Activated CD4-positive, alpha-beta memory T cell treated with anti-CD3 and anti-CD28 coated beads, Interleukin-2, amount 10 ng/mL, durations not matched to agents 7 days and 5 days (primary cell): ENCODE results near the gene FAM217B. TPM values are rescaled to one million over a fixed set of nuclear protein-coding genes. Genes with fewer than 3 reads are reported as not detected.

Experiments used
- CTCF ChIA-PET: fragments of 350-600 bp; sonication (Branson Sonifier 250); formaldehyde crosslinking; loops from one replicate; lab custom pipeline; 2021; ENCODE audit warnings: antibody characterized with exemption, inconsistent platforms; lab: Charles Lee
- POLR2A ChIA-PET: fragments of 350-600 bp; sonication (Branson Sonifier 250); formaldehyde crosslinking; loops from one replicate; lab custom pipeline; 2021; ENCODE audit warnings: antibody characterized with exemption; lab: Charles Lee
- DNase-seq: peaks from one replicate; pipeline ENCODE4 v3.0.0-alpha.2; 2020
- H3K27ac Mint-ChIP-seq: one replicate; pipeline ENCODE4 v1.8.0; 2021; ENCODE audit warnings: mild to moderate bottlenecking, mixed read lengths
- H3K27me3 Mint-ChIP-seq: one replicate; pipeline ENCODE4 v1.8.0; 2021; ENCODE audit warnings: mixed read lengths
- H3K36me3 Mint-ChIP-seq: one replicate; pipeline ENCODE4 v1.8.0; 2021; ENCODE audit warnings: low read depth, mixed read lengths
- H3K4me1 Mint-ChIP-seq: one replicate; pipeline ENCODE4 v1.8.0; 2021; ENCODE audit warnings: mixed read lengths
- H3K4me3 Mint-ChIP-seq: one replicate; pipeline ENCODE4 v1.8.0; 2021; ENCODE audit warnings: mild to moderate bottlenecking, mixed read lengths
- H3K9me3 Mint-ChIP-seq: one replicate; pipeline ENCODE4 v1.8.0; 2021; ENCODE audit warnings: mixed read lengths
- total RNA-seq, 2 experiments: library from RNA; stranded (reverse); gene quantifications; one replicate each; pipeline ENCODE4 v1.2.3, GENCODE V29; 2021

The FAM217B gene
- total RNA-seq = 10 to 100 TPM; 26.5 to 27.4 TPM

GRCh38 chr20:59940129-59940955, at the start of gene FAM217B, which contains the start of gene PPP1R3D:
Gene FAM217B (plus strand): TSS chr20:59940389. CDS start chr20:59943944, 3,555 bp downstream.
Gene PPP1R3D (minus strand): TSS chr20:59940305. CDS start chr20:59939931, 374 bp downstream.
- peak within 1 kb of the TSS; percentile 89 for H3K4me3 Mint-ChIP-seq
- peak; percentile 94 for DNase-seq
- ChIA-PET POLR2A (interaction anchor here (0.6 to 3.6 kb wide), 10 partner anchors 8 to 264 kb away, joined by 3 to 40 read pairs (median 4); no protein-coding TSS in a partner anchor), CTCF (interaction anchor here (0.9 to 3.4 kb wide), 10 partner anchors 9 to 270 kb away, joined by 3 to 39 read pairs (median 8); no protein-coding TSS in a partner anchor)
- no peaks in the 10 kb centered on the region for H3K27me3 Mint-ChIP-seq
- H3K36me3 Mint-ChIP-seq = peaks cover 24% of the 10 kb centered on the region
- H3K9me3 Mint-ChIP-seq = no peaks in the 10 kb centered on the region
- peak within 1 kb of the TSS; percentile 97 for H3K27ac Mint-ChIP-seq
- peaks cover 35% of the 10 kb centered on the region for H3K4me1 Mint-ChIP-seq

GRCh38 chr20:59891581-59891980, 48.6 kb upstream of the FAM217B start:
- Mint-ChIP-seq H3K36me3 (no peaks in the 10 kb centered on the region), H3K4me3 (no peak overlapping the region), H3K4me1 (no peaks in the 10 kb centered on the region), H3K9me3 (no peaks in the 10 kb centered on the region), H3K27ac (no peak overlapping the region), H3K27me3 (no peaks in the 10 kb centered on the region)
- ChIA-PET CTCF (no interaction called here), POLR2A (no interaction called here)
- DNase-seq = no peak

- no peak overlapping the region for H3K27ac Mint-ChIP-seq
- CTCF ChIA-PET = no interaction called here
- H3K4me1 Mint-ChIP-seq = no peaks in the 10 kb centered on the region
- H3K36me3 Mint-ChIP-seq = no peaks in the 10 kb centered on the region
- no peak overlapping the region for H3K4me3 Mint-ChIP-seq
- no peak for DNase-seq
- H3K9me3 Mint-ChIP-seq = no peaks in the 10 kb centered on the region
- POLR2A ChIA-PET = no interaction called here
- H3K27me3 Mint-ChIP-seq = no peaks in the 10 kb centered on the region
Measured at GRCh38 chr20:59895908-59896307, 44.3 kb upstream of the FAM217B start.

- CTCF ChIA-PET = no interaction called here
- H3K9me3 Mint-ChIP-seq = no peaks in the 10 kb centered on the region
- no peaks in the 10 kb centered on the region for H3K4me1 Mint-ChIP-seq
- POLR2A ChIA-PET = no interaction called here
- peaks cover 2% of the 10 kb centered on the region for H3K27me3 Mint-ChIP-seq
- H3K27ac Mint-ChIP-seq = no peak overlapping the region
- DNase-seq = no peak
- H3K4me3 Mint-ChIP-seq = no peak overlapping the region
- no peaks in the 10 kb centered on the region for H3K36me3 Mint-ChIP-seq
Measured at GRCh38 chr20:59902470-59902869, 37.7 kb upstream of the FAM217B start.

GRCh38 chr20:59903621-59904020, 36.6 kb upstream of the FAM217B start:
- H3K27ac Mint-ChIP-seq = no peak overlapping the region
- no peaks in the 10 kb centered on the region for H3K36me3 Mint-ChIP-seq
- H3K4me1 Mint-ChIP-seq = no peaks in the 10 kb centered on the region
- H3K4me3 Mint-ChIP-seq = no peak overlapping the region
- no peak for DNase-seq
- H3K9me3 Mint-ChIP-seq = no peaks in the 10 kb centered on the region
- H3K27me3 Mint-ChIP-seq = peaks cover 2% of the 10 kb centered on the region
- CTCF ChIA-PET = no interaction called here
- POLR2A ChIA-PET = no interaction called here

- ChIA-PET CTCF (no interaction called here), POLR2A (no interaction called here)
- H3K36me3 Mint-ChIP-seq = no peaks in the 10 kb centered on the region
- H3K27me3 Mint-ChIP-seq = no peaks in the 10 kb centered on the region
- H3K4me1 Mint-ChIP-seq = no peaks in the 10 kb centered on the region
- DNase-seq = no peak
- H3K9me3 Mint-ChIP-seq = no peaks in the 10 kb centered on the region
- H3K27ac Mint-ChIP-seq = no peak overlapping the region
- H3K4me3 Mint-ChIP-seq = no peak overlapping the region
Measured at GRCh38 chr20:59908855-59909254, 31.3 kb upstream of the FAM217B start.

GRCh38 chr20:59911041-59911440, 29.1 kb upstream of the FAM217B start:
- no peaks in the 10 kb centered on the region for H3K9me3 Mint-ChIP-seq
- no peak for DNase-seq
- no peaks in the 10 kb centered on the region for H3K36me3 Mint-ChIP-seq
- POLR2A ChIA-PET = no interaction called here
- CTCF ChIA-PET = no interaction called here
- H3K27me3 Mint-ChIP-seq = no peaks in the 10 kb centered on the region
- H3K4me1 Mint-ChIP-seq = no peaks in the 10 kb centered on the region
- H3K4me3 Mint-ChIP-seq = no peak overlapping the region
- no peak overlapping the region for H3K27ac Mint-ChIP-seq

- no peaks in the 10 kb centered on the region for H3K9me3 Mint-ChIP-seq
- H3K27ac Mint-ChIP-seq = no peak overlapping the region
- no peaks in the 10 kb centered on the region for H3K36me3 Mint-ChIP-seq
- no peaks in the 10 kb centered on the region for H3K4me1 Mint-ChIP-seq
- ChIA-PET POLR2A (no interaction called here), CTCF (no interaction called here)
- no peak for DNase-seq
- H3K27me3 Mint-ChIP-seq = no peaks in the 10 kb centered on the region
- no peak overlapping the region for H3K4me3 Mint-ChIP-seq
Measured at GRCh38 chr20:59912609-59913008, 27.6 kb upstream of the FAM217B start.

GRCh38 chr20:59920944-59921343, 19.2 kb upstream of the FAM217B start:
- H3K36me3 Mint-ChIP-seq = no peaks in the 10 kb centered on the region
- H3K4me3 Mint-ChIP-seq = no peak overlapping the region
- peaks cover 7% of the 10 kb centered on the region for H3K27me3 Mint-ChIP-seq
- CTCF ChIA-PET = interaction anchor here (1.2 kb wide), 1 partner anchor 13 kb away, joined by 3 read pairs; the partner anchor contains the start of gene SYCP2
- no peak overlapping the region for H3K27ac Mint-ChIP-seq
- POLR2A ChIA-PET = no interaction called here
- no peaks in the 10 kb centered on the region for H3K4me1 Mint-ChIP-seq
- no peaks in the 10 kb centered on the region for H3K9me3 Mint-ChIP-seq
- DNase-seq = no peak

- ChIA-PET CTCF (interaction anchor here (4.0 kb wide), 1 partner anchor 11 kb away, joined by 28 read pairs; the partner anchor contains the start of gene SYCP2), POLR2A (interaction anchor here (1.2 kb wide), 1 partner anchor 16 kb away, joined by 3 read pairs; the partner anchor contains the start of genes FAM217B and PPP1R3D)
- Mint-ChIP-seq H3K36me3 (no peaks in the 10 kb centered on the region), H3K4me1 (no peaks in the 10 kb centered on the region), H3K4me3 (no peak overlapping the region), H3K9me3 (no peaks in the 10 kb centered on the region), H3K27ac (no peak overlapping the region), H3K27me3 (peaks cover 7% of the 10 kb centered on the region)
- DNase-seq = no peak
Measured at GRCh38 chr20:59923514-59923913, 16.7 kb upstream of the FAM217B start.

- DNase-seq = no peak
- ChIA-PET POLR2A (no interaction called here), CTCF (interaction anchor here (4.0 kb wide), 1 partner anchor 9 kb away, joined by 28 read pairs; the partner anchor contains the start of gene SYCP2)
- H3K36me3 Mint-ChIP-seq = no peaks in the 10 kb centered on the region
- no peak overlapping the region for H3K4me3 Mint-ChIP-seq
- H3K9me3 Mint-ChIP-seq = no peaks in the 10 kb centered on the region
- no peaks in the 10 kb centered on the region for H3K4me1 Mint-ChIP-seq
- peaks cover 8% of the 10 kb centered on the region for H3K27me3 Mint-ChIP-seq
- no peak overlapping the region for H3K27ac Mint-ChIP-seq
Measured at GRCh38 chr20:59925359-59925758, 14.8 kb upstream of the FAM217B start.

GRCh38 chr20:59925899-59926298, 14.3 kb upstream of the FAM217B start:
- no peak for DNase-seq
- H3K4me1 Mint-ChIP-seq = no peaks in the 10 kb centered on the region
- CTCF ChIA-PET = interaction anchor here (4.0 kb wide), 1 partner anchor 8 kb away, joined by 28 read pairs; the partner anchor contains the start of gene SYCP2
- no peak overlapping the region for H3K27ac Mint-ChIP-seq
- H3K4me3 Mint-ChIP-seq = no peak overlapping the region
- no peaks in the 10 kb centered on the region for H3K36me3 Mint-ChIP-seq
- peaks cover 8% of the 10 kb centered on the region for H3K27me3 Mint-ChIP-seq
- H3K9me3 Mint-ChIP-seq = no peaks in the 10 kb centered on the region
- POLR2A ChIA-PET = no interaction called here
